Measurements from ENCODE around the gene KLHL40.

KLHL40 gene, protein sequence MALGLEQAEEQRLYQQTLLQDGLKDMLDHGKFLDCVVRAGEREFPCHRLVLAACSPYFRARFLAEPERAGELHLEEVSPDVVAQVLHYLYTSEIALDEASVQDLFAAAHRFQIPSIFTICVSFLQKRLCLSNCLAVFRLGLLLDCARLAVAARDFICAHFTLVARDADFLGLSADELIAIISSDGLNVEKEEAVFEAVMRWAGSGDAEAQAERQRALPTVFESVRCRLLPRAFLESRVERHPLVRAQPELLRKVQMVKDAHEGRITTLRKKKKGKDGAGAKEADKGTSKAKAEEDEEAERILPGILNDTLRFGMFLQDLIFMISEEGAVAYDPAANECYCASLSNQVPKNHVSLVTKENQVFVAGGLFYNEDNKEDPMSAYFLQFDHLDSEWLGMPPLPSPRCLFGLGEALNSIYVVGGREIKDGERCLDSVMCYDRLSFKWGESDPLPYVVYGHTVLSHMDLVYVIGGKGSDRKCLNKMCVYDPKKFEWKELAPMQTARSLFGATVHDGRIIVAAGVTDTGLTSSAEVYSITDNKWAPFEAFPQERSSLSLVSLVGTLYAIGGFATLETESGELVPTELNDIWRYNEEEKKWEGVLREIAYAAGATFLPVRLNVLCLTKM

DNA sequence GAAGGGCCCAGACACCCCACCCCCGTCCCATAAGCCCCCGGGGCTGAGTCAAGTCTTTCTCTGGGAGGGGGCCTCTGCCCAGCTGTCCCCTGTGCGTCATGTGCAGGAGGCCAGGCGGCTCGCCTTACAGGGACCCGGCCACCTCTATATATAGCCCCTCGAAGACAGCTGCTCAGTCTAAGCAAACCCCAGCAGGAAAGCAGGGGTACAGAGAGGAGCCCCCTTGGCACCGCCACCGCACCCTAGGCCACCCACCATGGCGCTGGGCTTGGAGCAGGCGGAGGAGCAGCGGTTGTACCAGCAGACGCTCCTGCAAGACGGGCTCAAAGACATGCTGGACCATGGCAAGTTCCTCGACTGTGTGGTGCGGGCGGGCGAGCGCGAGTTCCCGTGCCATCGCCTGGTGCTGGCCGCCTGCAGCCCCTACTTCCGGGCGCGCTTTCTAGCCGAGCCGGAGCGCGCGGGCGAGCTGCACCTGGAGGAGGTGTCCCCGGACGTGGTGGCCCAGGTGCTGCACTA is at the start of gene KLHL40:
Gene KLHL40, plus strand, starts transcription at position 175 of the 519 bp plus-strand sequence. Its CDS starts 82 bp downstream, at position 257.
- TF ChIP-seq, protein P1, sequence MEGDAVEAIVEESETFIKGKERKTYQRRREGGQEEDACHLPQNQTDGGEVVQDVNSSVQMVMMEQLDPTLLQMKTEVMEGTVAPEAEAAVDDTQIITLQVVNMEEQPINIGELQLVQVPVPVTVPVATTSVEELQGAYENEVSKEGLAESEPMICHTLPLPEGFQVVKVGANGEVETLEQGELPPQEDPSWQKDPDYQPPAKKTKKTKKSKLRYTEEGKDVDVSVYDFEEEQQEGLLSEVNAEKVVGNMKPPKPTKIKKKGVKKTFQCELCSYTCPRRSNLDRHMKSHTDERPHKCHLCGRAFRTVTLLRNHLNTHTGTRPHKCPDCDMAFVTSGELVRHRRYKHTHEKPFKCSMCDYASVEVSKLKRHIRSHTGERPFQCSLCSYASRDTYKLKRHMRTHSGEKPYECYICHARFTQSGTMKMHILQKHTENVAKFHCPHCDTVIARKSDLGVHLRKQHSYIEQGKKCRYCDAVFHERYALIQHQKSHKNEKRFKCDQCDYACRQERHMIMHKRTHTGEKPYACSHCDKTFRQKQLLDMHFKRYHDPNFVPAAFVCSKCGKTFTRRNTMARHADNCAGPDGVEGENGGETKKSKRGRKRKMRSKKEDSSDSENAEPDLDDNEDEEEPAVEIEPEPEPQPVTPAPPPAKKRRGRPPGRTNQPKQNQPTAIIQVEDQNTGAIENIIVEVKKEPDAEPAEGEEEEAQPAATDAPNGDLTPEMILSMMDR (IDR thresholded peaks at IDR 0.05; ENCODE audit: low read depth, low read length): no peak
- DNase-seq (ENCODE audit: low read depth in 2 of 2): no peak
- peak within 1 kb of the TSS in 1 of 2 donors; percentile 3 for H3K4me3 ChIP-seq (replicated peaks in 1 of 2; ENCODE audit: low read depth in 2 of 2, low read length in 2 of 2)

DNA sequence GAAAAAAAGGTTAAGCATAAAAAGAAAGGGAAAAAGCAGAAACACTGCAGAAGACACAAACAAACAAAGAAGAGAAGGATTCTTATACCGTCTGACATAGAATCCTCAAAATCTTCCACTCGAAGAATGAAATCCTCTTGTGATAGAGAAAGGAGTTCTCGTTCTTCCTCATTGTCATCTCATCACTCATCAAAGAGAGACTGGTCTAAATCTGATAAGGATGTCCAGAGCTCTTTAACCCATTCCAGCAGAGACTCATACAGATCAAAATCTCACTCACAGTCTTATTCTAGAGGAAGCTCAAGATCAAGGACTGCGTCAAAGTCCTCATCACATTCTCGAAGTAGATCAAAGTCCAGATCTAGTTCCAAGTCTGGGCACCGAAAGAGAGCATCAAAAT is 48.3 kb upstream of the KLHL40 start:
- no peak overlapping the region for H3K4me3 ChIP-seq (replicated peaks in 1 of 2; ENCODE audit: low read depth in 2 of 2, low read length in 2 of 2)
- TF ChIP-seq, protein P1 (IDR thresholded peaks at IDR 0.05; ENCODE audit: low read depth, low read length): no peak
- no peak for DNase-seq (ENCODE audit: low read depth in 2 of 2)

DNA sequence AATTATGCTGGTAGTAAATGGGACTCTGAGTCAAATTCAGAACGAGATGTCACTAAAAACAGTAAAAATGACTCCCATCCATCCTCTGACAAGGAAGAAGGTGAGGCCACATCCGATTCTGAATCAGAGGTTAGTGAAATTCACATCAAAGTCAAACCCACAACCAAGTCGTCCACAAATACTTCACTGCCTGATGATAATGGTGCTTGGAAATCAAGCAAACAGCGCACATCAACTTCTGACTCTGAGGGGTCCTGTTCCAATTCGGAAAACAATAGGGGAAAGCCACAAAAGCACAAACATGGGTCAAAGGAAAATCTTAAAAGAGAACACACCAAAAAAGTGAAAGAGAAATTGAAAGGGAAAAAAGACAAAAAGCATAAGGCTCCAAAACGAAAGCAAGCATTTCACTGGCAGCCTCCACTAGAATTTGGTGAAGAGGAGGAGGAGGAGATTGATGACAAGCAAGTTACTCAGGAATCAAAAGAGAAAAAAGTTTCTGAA is 46.9 kb upstream of the KLHL40 start:
- no peak for DNase-seq (ENCODE audit: low read depth in 2 of 2)
- no peak overlapping the region for H3K4me3 ChIP-seq (replicated peaks in 1 of 2; ENCODE audit: low read depth in 2 of 2, low read length in 2 of 2)
- TF ChIP-seq, protein P1 (IDR thresholded peaks at IDR 0.05; ENCODE audit: low read depth, low read length): no peak

DNA sequence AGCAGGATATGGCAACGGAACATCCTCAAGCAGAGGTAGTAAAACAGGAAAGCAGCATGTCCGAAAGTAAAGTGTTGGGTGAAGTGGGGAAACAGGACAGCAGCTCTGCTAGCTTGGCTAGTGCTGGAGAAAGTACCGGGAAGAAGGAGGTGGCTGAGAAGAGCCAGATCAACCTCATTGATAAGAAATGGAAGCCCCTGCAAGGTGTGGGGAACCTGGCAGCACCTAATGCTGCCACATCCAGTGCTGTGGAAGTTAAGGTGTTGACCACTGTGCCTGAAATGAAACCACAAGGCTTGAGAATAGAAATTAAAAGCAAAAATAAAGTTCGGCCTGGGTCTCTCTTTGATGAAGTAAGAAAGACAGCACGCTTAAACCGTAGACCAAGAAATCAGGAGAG is 46.1 kb upstream of the KLHL40 start:
- DNase-seq (ENCODE audit: low read depth in 2 of 2): no peak
- TF ChIP-seq, protein P1 (IDR thresholded peaks at IDR 0.05; ENCODE audit: low read depth, low read length): no peak
- no peak overlapping the region for H3K4me3 ChIP-seq (replicated peaks in 1 of 2; ENCODE audit: low read depth in 2 of 2, low read length in 2 of 2)

DNA sequence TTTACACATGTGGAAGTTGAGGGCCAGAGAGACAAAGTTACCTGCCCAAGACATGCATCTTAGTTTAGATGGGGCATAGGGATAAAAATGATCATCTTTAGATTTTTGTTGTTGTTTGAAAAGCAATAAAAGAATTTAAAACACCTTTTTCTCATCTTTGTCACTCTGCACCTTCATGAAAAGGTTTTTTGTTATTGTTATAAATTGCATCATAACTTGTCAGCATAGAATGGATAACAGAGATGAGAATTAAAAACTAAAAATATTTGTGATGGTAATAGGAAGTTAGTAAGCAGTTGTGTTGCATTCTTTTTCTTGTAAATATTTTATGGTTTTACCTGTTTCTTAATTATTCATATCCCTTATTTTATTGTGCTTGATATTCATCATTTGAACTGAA is 45.2 kb upstream of the KLHL40 start:
- no peak for DNase-seq (ENCODE audit: low read depth in 2 of 2)
- TF ChIP-seq, protein P1 (IDR thresholded peaks at IDR 0.05; ENCODE audit: low read depth, low read length): no peak
- H3K4me3 ChIP-seq (replicated peaks in 1 of 2; ENCODE audit: low read depth in 2 of 2, low read length in 2 of 2): no peak overlapping the region

DNA sequence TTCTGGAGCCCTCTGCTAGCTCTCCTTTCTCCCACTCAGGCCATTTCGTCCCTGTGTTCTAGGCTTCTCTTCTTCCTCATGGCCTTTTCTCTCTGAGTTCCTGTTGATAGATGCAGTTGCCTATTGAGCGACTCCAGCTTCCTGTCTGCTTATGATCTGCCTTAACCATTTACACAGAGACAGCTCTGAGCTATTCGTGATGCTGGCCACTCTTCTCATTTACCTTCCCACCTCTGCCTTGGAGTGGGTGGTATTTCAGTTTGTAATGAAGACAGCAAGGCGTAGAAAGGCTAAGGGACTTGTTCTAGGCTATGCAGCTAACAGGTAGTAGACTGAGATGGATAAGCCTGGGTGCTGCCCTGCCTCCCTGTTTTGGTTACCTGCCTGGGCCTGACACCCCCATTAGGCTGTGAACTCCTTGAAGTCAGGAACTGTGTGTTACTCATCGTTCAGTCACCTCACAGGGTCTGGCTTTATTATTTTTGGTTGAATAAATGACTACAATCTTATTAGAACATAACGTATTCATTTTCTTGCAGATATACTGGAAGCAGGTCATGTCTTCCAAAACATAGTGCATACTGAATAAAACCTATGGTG is 44.5 kb upstream of the KLHL40 start:
- TF ChIP-seq, protein P1 (IDR thresholded peaks at IDR 0.05; ENCODE audit: low read depth, low read length): no peak
- no peak for DNase-seq (ENCODE audit: low read depth in 2 of 2)

More for the DNA sequence above, 44.5 kb upstream of the KLHL40 start:
- H3K4me3 ChIP-seq (replicated peaks in 1 of 2; ENCODE audit: low read depth in 2 of 2, low read length in 2 of 2): no peak overlapping the region

Measured in cardiac fibroblast (primary cell).